Keratinocyte (primary cell): ENCODE measurements around the gene NCAPH2. TPM values are rescaled to one million over a fixed set of nuclear protein-coding genes. Genes with fewer than 3 reads are reported as not detected.

Experiments used
- DNase-seq: peaks from one replicate; pipeline ENCODE4 v3.0.0-alpha.2; 2011; ENCODE audit warnings: low read depth, missing footprints, low spot score
- FAIRE-seq: peaks from 2 replicates; lab custom pipeline; 2011; peaks lifted over from hg19 to GRCh38; lab: Jason Lieb, UNC
- H2AFZ ChIP-seq: 2 replicates; pipeline ENCODE4 v1.6.0; 2012; ENCODE audit warnings: low read length, control low read depth, inconsistent platforms; ENCODE audit not compliant: control insufficient read depth
- H3K27ac ChIP-seq: 2 replicates; pipeline ENCODE4 v1.5.1; 2011; ENCODE audit warnings: low read length; ENCODE audit not compliant: control insufficient read depth, insufficient read depth
- H3K27me3 ChIP-seq: 3 replicates; pipeline ENCODE4 v1.6.0; 2011; ENCODE audit warnings: low read length; ENCODE audit not compliant: control insufficient read depth, insufficient read depth; ENCODE audit errors: extremely low read depth
- H3K36me3 ChIP-seq, 2 experiments: 2 replicates in 1 of 2; 3 replicates in 1 of 2; pipeline ENCODE4 v1.5.1; 2011; ENCODE audit warnings: low read length in 2 of 2, mild to moderate bottlenecking in 1 of 2; ENCODE audit not compliant: control insufficient read depth in 2 of 2, insufficient read depth in 2 of 2; ENCODE audit errors: extremely low read depth in 1 of 2
- H3K4me1 ChIP-seq: 3 replicates; pipeline ENCODE4 v1.5.1; 2011; ENCODE audit warnings: low read length; ENCODE audit not compliant: control insufficient read depth, insufficient read depth; ENCODE audit errors: extremely low read depth
- H3K4me2 ChIP-seq: 3 replicates; pipeline ENCODE4 v1.6.0; 2011; ENCODE audit warnings: low read depth, low read length; ENCODE audit not compliant: control insufficient read depth, insufficient read depth; ENCODE audit errors: extremely low read depth
- H3K4me3 ChIP-seq, 3 experiments: fragments of 200-600 bp in 1 of 3; sonication (generic) in 1 of 3; 2 replicates in 2 of 3; 3 replicates in 1 of 3; pipeline ENCODE4 v1.5.1; 2011 to 2016; ENCODE audit warnings: low read length in 3 of 3, mild to moderate bottlenecking in 3 of 3, control low read depth in 2 of 3, inconsistent platforms in 1 of 3, low read depth in 1 of 3, mixed read lengths in 1 of 3, mixed run types in 1 of 3, moderate library complexity in 1 of 3; ENCODE audit not compliant: control insufficient read depth in 2 of 3, insufficient read depth in 2 of 3; ENCODE audit errors: extremely low read depth in 1 of 3
- H3K79me2 ChIP-seq: 2 replicates; pipeline ENCODE4 v1.6.0; 2012; ENCODE audit warnings: low read length; ENCODE audit not compliant: control insufficient read depth, insufficient read depth
- H3K9ac ChIP-seq: 3 replicates; pipeline ENCODE4 v1.6.0; 2011; ENCODE audit warnings: low read length; ENCODE audit not compliant: control insufficient read depth, insufficient read depth; ENCODE audit errors: extremely low read depth
- H3K9me1 ChIP-seq: 3 replicates; pipeline ENCODE4 v1.6.0; 2011; ENCODE audit warnings: low read length; ENCODE audit not compliant: control insufficient read depth, insufficient read depth; ENCODE audit errors: extremely low read depth
- H3K9me3 ChIP-seq: 2 replicates; pipeline ENCODE4 v1.5.1; 2012; ENCODE audit warnings: low read depth, low read length; ENCODE audit not compliant: control insufficient read depth
- H4K20me1 ChIP-seq: 3 replicates; pipeline ENCODE4 v1.6.0; 2011; ENCODE audit warnings: low read length; ENCODE audit not compliant: control insufficient read depth, insufficient read depth; ENCODE audit errors: extremely low read depth
- CTCF ChIP-seq, 3 experiments: IDR thresholded peaks in 1 of 3; conservative IDR thresholded peaks in 1 of 3; optimal IDR thresholded peaks in 1 of 3; 2 replicates in 2 of 3; 3 replicates in 1 of 3; pipeline versions ENCODE3 to v1.5.1; 2011; ENCODE audit warnings: low read length in 3 of 3, mild to moderate bottlenecking in 3 of 3, moderate library complexity in 2 of 3, control low read depth in 1 of 3, inconsistent platforms in 1 of 3; ENCODE audit not compliant: insufficient read depth in 2 of 3; ENCODE audit errors: extremely low read depth in 1 of 3
- EZH2 ChIP-seq: IDR thresholded peaks from one replicate; pipeline ENCODE4 v1.6.1; 2012; ENCODE audit warnings: inconsistent platforms, mild to moderate bottlenecking, low read length, moderate library complexity
- dilution Hi-C: fragments of 300-500 bp; cut with MboI; formaldehyde crosslinking; loops from one replicate; pipeline ENCODE4 v1.7.0; 2020; ENCODE audit warnings: low sequenced_read_pairs; ENCODE audit not compliant: extremely low pct_ligation_motif_present
- polyA plus RNA-seq, 5 experiments: library from polyadenylated mRNA; depleted of rRNA in 3 of 5; stranded (reverse) in 3 of 5; stranded (forward) in 1 of 5; unstranded in 1 of 5; fragments of >200 nt; gene quantifications; 1 replicate in 1 of 5; 2 replicates in 3 of 5; 3 replicates in 1 of 5; pipeline versions ENCODE4 v1.2.1 to v1.2.3, GENCODE V29; 2011 to 2012; ENCODE audit warnings: missing spikeins in 2 of 5, low read depth in 1 of 5, low replicate concordance in 1 of 5

NCAPH2 gene
- polyA plus RNA-seq, 1 donor (not counting 4 experiments of a cell fraction or from before 2014, with no cell fraction given), result 11.4 TPM

- TF ChIP-seq EZH2 (no peak), CTCF (optimal IDR thresholded peaks at IDR 0.05 in 1 of 3, IDR thresholded peaks at IDR 0.05 in 1 of 3, conservative IDR thresholded peaks at IDR 0.05 in 1 of 3; ENCODE audit: extremely low read depth in 1 of 3, insufficient read depth in 2 of 3, low read length in 3 of 3) (no peak)
Observed at GRCh38 chr22:50568626-50569025, 60.6 kb downstream of the NCAPH2 start.

GRCh38 chr22:50569041-50569459, 61.0 kb downstream of the NCAPH2 start:
- Histone ChIP-seq H3K9ac (no peak overlapping the region), H3K4me1 (no peaks in the 10 kb centered on the region), H3K9me1 (no peaks in the 10 kb centered on the region), H3K36me3 (peaks cover 16 to 27% of the 10 kb centered on the region in 2 experiments), H3K27me3 (no peaks in the 10 kb centered on the region), H3K4me3 (no peak overlapping the region), H3K79me2 (no peaks in the 10 kb centered on the region), H4K20me1 (no peaks in the 10 kb centered on the region), H3K9me3 (no peaks in the 10 kb centered on the region), H2AFZ (no peak overlapping the region), H3K27ac (no peak overlapping the region), H3K4me2 (no peak overlapping the region)
- TF ChIP-seq EZH2, result no peak
- TF ChIP-seq CTCF (optimal IDR thresholded peaks at IDR 0.05 in 1 of 3, IDR thresholded peaks at IDR 0.05 in 1 of 3, conservative IDR thresholded peaks at IDR 0.05 in 1 of 3; ENCODE audit: extremely low read depth in 1 of 3, insufficient read depth in 2 of 3, low read length in 3 of 3), result no peak
- no peak for DNase-seq
- dilution Hi-C loops, result no loop called here
- no peak for FAIRE-seq

More at GRCh38 chr22:50568626-50569025, 60.6 kb downstream of the NCAPH2 start:
- H4K20me1 ChIP-seq, result no peaks in the 10 kb centered on the region
- no peaks in the 10 kb centered on the region for H3K9me1 ChIP-seq
- no peak for FAIRE-seq
- dilution Hi-C loops, result no loop called here
- DNase-seq, result no peak
- no peak overlapping the region for H2AFZ ChIP-seq
- no peaks in the 10 kb centered on the region for H3K9me3 ChIP-seq
- H3K4me2 ChIP-seq, result no peak overlapping the region
- H3K27me3 ChIP-seq, result no peaks in the 10 kb centered on the region
- H3K9ac ChIP-seq, result no peak overlapping the region
- H3K79me2 ChIP-seq, result no peaks in the 10 kb centered on the region
- peaks cover 16 to 25% of the 10 kb centered on the region in 2 experiments for H3K36me3 ChIP-seq
- H3K4me3 ChIP-seq, result no peak overlapping the region
- H3K4me1 ChIP-seq, result peaks cover 2% of the 10 kb centered on the region
- no peak overlapping the region for H3K27ac ChIP-seq
